H4 (cell line): ENCODE data around the gene SARM1. TPM values are rescaled to one million over a fixed set of nuclear protein-coding genes. Genes with fewer than 3 reads are reported as not detected.
A peak's percentile ranks its signal among the peaks of the same experiment; 100 is the strongest.
"Not testable (repeated sequence)": the region's sequence is repeated elsewhere in the genome, so short reads cannot be mapped to it uniquely, and the experiment has no call there.

Experiments
- DNase-seq: peaks from one replicate; pipeline ENCODE4 v3.0.0-alpha.2; 2015; ENCODE audit warnings: low spot score
- total RNA-seq: library from RNA; depleted of rRNA; stranded (reverse); fragments of >200 nt; shearing (Covaris generic); gene quantifications from 2 replicates; pipeline ENCODE4 v1.2.3, GENCODE V29; 2014; rRNA removed

Gene SARM1
- 8.7 and 11.2 TPM in 2 replicates for total RNA-seq

DNA sequence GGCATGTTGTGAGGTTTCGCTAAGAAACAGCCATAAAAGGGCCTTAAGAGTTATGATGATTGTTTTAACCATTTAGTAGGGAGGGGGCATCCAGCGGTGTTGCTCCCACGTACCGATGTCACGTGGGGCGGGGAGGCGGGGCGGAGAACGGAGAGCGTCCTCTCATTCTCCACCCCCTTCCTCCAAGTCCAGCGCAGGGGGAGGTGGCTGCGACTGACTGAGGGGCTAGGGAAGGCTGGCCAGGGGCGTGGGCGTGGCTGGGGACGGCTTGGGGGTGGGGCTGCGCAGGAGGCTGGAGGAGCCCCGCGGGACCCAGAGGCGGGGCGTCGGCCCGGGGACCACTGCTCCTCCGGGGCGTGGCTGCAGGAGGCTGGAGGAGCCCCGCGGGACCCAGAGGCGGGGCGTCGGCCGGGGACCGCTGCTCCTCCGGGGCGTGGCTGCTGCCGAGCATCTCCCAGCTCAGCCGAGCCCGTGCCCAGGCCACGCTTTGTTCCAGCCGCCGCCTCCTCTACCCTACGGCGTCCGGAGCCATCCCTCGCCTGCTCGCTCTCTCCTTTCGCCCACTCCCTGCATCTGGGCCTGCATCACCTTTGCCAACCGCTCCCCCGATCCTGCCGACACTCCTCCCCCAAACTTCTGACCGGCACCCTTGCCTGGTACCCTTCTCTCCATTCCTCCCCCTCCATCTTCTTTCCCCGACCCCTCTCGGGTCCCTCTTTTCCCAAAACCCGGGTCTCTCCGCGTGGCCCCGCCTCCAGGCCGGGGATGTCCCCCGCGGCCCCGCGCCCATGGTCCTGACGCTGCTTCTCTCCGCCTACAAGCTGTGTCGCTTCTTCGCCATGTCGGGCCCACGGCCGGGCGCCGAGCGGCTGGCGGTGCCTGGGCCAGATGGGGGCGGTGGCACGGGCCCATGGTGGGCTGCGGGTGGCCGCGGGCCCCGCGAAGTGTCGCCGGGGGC is at the start of gene SARM1:
Gene SARM1, plus strand, starts transcription at position 450 of the 958 bp plus-strand sequence. Its CDS starts 339 bp downstream, at position 789.
- DNase-seq, result peak; percentile 92

DNA sequence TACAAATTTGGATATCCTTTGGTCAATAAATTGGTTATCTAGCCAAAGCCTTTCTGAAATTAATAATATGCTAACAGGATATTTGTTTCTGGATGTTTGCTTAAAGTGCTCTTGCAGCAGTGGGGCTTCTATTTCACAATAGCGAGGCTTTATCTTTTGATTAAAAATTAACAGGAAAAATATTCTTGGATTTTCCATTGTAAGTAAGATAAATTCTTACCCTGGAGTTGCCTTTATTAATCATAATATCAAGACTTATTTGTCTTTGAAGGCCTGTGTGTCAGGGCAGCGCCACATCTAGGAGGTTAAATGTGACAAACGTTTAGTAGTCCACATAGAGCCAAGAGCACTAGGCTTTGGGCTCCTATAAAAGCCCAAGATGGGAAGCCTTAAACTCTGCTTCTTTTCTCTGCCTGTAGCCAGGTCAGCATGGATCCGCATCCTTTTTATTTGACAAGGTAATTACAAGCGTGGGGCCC is 47.2 kb upstream of the SARM1 start:
- DNase-seq, result no peak

- DNase-seq, result no peak
These were observed 46.7 kb upstream of the SARM1 start for GRCh38 chr17:28324781-28325180.

- DNase-seq, result no peak
These were observed 46.3 kb upstream of the SARM1 start for GRCh38 chr17:28325211-28325610.

- no peak for DNase-seq
These were observed 45.4 kb upstream of the SARM1 start for GRCh38 chr17:28326114-28326513.

- DNase-seq, result no peak
These were observed 44.4 kb upstream of the SARM1 start for GRCh38 chr17:28327031-28327607.

- DNase-seq, result no peak
These were observed 43.8 kb upstream of the SARM1 start for GRCh38 chr17:28327709-28328108.

DNA sequence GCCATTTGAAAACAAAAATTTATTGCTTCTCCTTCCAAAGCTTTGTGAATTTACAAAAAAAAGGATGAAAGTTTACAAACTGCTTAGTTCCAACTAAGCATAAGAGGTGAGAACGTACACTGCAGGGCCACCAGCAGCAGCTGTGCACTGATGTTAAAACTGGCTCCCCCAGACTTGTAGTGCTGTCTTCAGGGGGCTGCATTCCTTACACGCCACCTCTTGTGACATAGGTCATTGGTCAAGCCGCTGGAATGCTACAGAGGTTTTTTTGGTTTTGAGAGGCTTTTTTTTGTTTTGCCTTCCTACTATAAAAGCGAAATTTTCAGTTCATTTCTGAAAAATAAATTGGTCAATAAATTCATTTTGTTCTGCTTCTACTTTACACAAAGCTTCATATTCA is 43.2 kb upstream of the SARM1 start:
- no peak for DNase-seq

- no peak for DNase-seq
These were observed 40.8 kb upstream of the SARM1 start for GRCh38 chr17:28330671-28331070.

GRCh38 chr17:28331891-28332420 is 39.5 kb upstream of the SARM1 start:
- DNase-seq, result no peak

DNA sequence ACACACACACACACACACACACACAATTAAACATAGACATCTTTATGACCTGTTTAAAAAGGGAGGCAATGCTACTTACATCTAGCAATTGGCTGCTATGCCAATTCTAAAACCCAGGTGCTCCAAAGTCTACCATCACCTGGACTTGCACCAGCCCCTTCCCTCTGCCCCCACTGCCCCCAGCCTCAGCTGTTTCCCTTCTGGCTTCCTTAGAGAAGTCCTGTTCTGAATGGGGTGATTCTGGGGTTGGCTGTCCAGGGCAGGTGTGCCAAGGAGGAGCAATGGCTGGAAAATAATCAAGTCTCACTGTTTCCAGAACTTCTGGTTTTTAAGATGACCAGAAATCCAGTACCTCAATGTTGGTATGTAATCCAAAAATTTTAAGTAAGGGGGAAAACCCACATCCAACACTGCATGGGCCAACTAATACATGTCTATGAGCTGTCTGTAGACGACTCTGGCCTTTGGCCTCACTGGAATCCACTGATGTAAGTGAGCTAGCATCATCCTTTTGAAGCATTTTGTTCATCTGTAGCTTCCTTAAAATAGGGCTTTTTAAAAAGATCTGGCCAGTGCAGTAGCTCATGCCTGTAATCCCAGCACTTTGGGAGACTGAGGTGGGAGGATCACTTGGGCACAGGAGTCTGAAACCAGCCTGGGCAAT is 38.3 kb upstream of the SARM1 start:
- DNase-seq, result no peak

GRCh38 chr17:28334171-28334570 is 37.3 kb upstream of the SARM1 start:
- DNase-seq, result no peak

DNA sequence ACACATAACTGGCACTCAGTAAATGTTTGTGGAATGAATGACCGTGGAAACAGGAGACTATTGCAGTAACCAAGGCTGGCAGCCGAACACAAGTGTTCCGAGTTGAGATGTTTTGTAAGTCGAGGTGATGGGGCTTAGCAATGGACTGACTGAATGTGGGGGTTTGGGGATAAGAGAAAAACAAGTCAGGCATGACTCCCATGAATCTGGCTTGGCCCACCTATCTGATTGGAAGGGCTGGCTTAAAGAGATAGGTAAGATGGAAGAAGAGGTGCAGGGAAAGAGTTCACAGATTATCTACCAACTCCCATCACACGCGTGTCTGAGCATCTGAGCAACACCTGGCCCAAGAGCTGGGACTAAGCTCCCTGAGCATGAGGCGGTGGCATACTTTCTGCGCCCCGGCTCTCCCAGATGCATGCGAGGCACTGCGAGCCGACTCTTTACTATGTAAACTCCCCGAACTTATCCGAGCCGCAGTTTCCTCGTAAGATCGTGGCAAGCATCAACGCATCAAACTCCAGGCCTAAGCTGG is 36.8 kb upstream of the SARM1 start:
- no peak for DNase-seq

- DNase-seq, result peak; percentile 99
These were observed 36.1 kb upstream of the SARM1 start, which contains the start of the genes IFT20 and TNFAIP1 for GRCh38 chr17:28335201-28335958. Gene IFT20, minus strand, starts transcription at chr17:28335472. Its CDS starts 3,487 bp downstream, at chr17:28331985. Gene TNFAIP1, plus strand, starts transcription at chr17:28335761. Its CDS starts 3,761 bp downstream, at chr17:28339522.

DNA sequence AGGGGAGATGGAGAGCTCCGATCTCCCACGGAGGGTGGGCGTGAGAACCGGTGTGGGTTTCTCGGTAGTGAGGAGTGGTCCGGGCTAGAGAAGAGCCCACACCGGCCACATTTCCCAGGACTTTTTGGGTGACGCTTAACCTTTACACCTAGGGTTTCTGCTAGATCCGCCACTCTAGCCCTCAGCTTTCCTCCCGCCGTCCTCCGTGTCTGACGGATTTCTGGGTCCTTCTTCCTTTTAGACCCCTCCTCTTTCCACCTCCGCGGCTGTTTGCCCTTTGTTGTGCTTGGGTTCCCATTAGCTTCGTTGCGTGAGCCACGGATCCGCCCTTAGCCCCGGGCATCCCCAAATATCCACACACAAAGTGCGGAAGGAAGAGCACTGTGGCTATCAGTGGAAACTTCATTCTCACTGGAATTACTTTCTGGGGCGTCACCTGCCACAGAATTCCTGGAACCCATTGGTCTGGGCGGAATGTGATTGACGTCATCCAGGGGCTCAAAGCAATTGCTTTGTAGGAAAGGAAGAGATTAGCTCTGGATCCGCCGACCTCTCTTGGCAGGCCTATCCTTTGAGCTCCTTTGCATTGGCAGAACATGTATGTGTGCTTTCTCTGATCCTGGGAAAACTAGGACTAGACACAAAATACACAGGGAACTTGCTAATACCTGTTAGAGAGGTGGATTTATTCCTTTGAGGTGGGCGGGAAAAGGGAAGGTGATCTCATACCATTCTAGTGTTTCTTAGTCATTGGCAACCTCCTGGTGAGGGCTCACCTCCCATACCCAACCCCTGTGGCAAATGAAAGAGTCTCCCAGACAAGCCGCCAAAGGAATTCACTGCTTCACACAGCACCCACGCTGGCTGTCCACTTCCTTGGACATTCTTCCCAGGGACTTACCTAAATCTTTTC is 35.3 kb upstream of the SARM1 start:
- DNase-seq, result peak; percentile 83

- DNase-seq, result peak; percentile 71
These were observed 33.3 kb upstream of the SARM1 start for GRCh38 chr17:28338056-28338768.

- not testable (repeated sequence) for DNase-seq
These were observed 32.7 kb upstream of the SARM1 start for GRCh38 chr17:28338769-28339212.

- DNase-seq, result no peak
These were observed 32.1 kb upstream of the SARM1 start for GRCh38 chr17:28339431-28339830.

DNA sequence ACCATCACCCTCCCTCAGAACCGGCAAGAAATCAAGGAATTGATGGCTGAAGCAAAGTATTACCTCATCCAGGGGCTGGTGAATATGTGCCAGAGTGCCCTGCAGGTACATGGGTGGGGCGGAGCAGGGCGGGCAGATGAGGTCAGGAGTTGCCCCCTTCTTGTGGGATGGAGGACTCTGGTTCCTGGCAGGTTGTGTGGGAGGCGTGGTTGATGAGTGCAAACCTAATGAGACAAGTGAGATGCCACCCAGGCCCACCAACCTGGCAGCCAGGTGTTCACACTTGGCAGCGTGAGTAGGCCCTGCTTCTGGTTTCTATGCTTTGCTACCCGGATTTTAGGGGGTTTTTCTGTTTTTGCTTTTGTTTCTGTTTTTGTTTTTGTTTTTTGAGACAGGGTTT is 31.1 kb upstream of the SARM1 start:
- DNase-seq, result no peak
